OCI-LY7 (cell line): ENCODE results near the gene IL18R1. TPM values are rescaled to one million over a fixed set of nuclear protein-coding genes. Genes with fewer than 3 reads are reported as not detected.

Experiments
- BruUV-seq: library from RNA; stranded (reverse); fragments of 400-500 nt; replicated peaks from 2 replicates; lab custom pipeline; 2021; lab: Mats Ljungman, UMichigan
- CTCF ChIA-PET: fragments of 300-600 bp; sonication (Branson Sonifier 250); formaldehyde crosslinking; loops from one replicate; lab custom pipeline; 2022; ENCODE audit warnings: antibody characterized with exemption; ENCODE audit not compliant: unreplicated experiment; lab: Charles Lee
- POLR2A ChIA-PET: fragments of 300-600 bp; sonication (Branson Sonifier 250); formaldehyde crosslinking; loops from one replicate; lab custom pipeline; 2022; ENCODE audit warnings: antibody characterized with exemption; lab: Charles Lee
- DNase-seq: peaks from one replicate; pipeline ENCODE4 v3.0.0-alpha.2; 2015; ENCODE audit warnings: low spot score
- H2AFZ ChIP-seq: fragments of 200-600 bp; sonication (generic), shearing (Covaris generic); 2 replicates; pipeline ENCODE4 v1.6.1; 2014; ENCODE audit warnings: mild to moderate bottlenecking, antibody characterized with exemption, low read length, moderate library complexity
- H3K27ac ChIP-seq: fragments of 200-600 bp; sonication (generic); 2 replicates; pipeline ENCODE4 v1.5.1; 2014; ENCODE audit warnings: mixed run types, low read depth, mild to moderate bottlenecking, moderate library complexity, low read length, inconsistent platforms; ENCODE audit not compliant: poor library complexity, severe bottlenecking
- H3K36me3 ChIP-seq: fragments of 200-600 bp; sonication (generic); 2 replicates; pipeline ENCODE4 v1.6.1; 2014; ENCODE audit warnings: mild to moderate bottlenecking, antibody characterized with exemption, low read length, moderate library complexity, mixed read lengths; ENCODE audit not compliant: insufficient read depth
- H3K4me1 ChIP-seq: fragments of 200-600 bp; sonication (generic); 2 replicates; pipeline ENCODE4 v1.5.1; 2014; ENCODE audit warnings: mild to moderate bottlenecking, low read length; ENCODE audit not compliant: insufficient read depth, poor library complexity, severe bottlenecking
- H3K4me2 ChIP-seq: fragments of 200-600 bp; sonication (generic); 2 replicates; pipeline ENCODE4 v1.6.1; 2014; ENCODE audit warnings: mild to moderate bottlenecking, low read length
- H3K4me3 ChIP-seq: fragments of 200-600 bp; sonication (generic); 2 replicates; pipeline ENCODE4 v1.5.1; 2014; ENCODE audit warnings: mild to moderate bottlenecking, low read depth, low read length; ENCODE audit not compliant: poor library complexity, severe bottlenecking
- H3K79me2 ChIP-seq: fragments of 200-600 bp; sonication (generic); 2 replicates; pipeline ENCODE4 v1.6.1; 2016; ENCODE audit warnings: low read depth, mild to moderate bottlenecking, low read length, moderate library complexity, mixed read lengths; ENCODE audit not compliant: insufficient read depth
- H3K9me2 ChIP-seq: fragments of 200-600 bp; sonication (generic); 2 replicates; pipeline ENCODE4 v1.6.1; 2016; ENCODE audit warnings: mild to moderate bottlenecking, low read length, mixed read lengths; ENCODE audit not compliant: insufficient read depth
- H3K9me3 ChIP-seq: fragments of 200-600 bp; sonication (generic); 2 replicates; pipeline ENCODE4 v1.6.1; 2014; ENCODE audit warnings: mild to moderate bottlenecking, mixed run types, low read length, mixed read lengths
- H4K20me1 ChIP-seq: fragments of 200-600 bp; sonication (generic); 2 replicates; pipeline ENCODE4 v1.6.1; 2014; ENCODE audit warnings: mild to moderate bottlenecking, antibody characterized with exemption, low read length, moderate library complexity, mixed read lengths; ENCODE audit not compliant: insufficient read depth
- CTCF ChIP-seq: fragments of 200-600 bp; sonication (generic); conservative IDR thresholded peaks from 2 replicates; pipeline ENCODE4 v1.5.1; 2014; ENCODE audit warnings: mild to moderate bottlenecking, antibody characterized with exemption, low read length, moderate library complexity, mixed read lengths
- EZH2phosphoT487 ChIP-seq: fragments of 200-600 bp; sonication (generic); IDR thresholded peaks from 2 replicates; pipeline ENCODE4 v1.6.1; 2018; ENCODE audit warnings: low read depth, borderline replicate concordance, mild to moderate bottlenecking, mixed run types, antibody characterized with exemption, low read length, moderate library complexity, mixed read lengths
- intact Hi-C: fragments of 100-400 bp; cut with micrococcal nuclease; formaldehyde crosslinking; loops from one replicate; pipeline ENCODE4 v1.10.0; 2022; ENCODE audit not compliant: unreplicated experiment
- total RNA-seq, 2 experiments: library from RNA; depleted of rRNA in 1 of 2; stranded (reverse); fragments of >200 nt in 1 of 2; shearing (Covaris generic) in 1 of 2; gene quantifications; 2 replicates each; pipeline ENCODE4 v1.2.3, GENCODE V29; 2014 to 2022

Gene IL18R1
- total RNA-seq, 2 experiments from 2014 or later = not detected

GRCh38 chr2:102310964-102311640 lies 44.5 kb upstream of the IL18R1 start, which contains the start of gene IL1RL1:
TSS of gene IL1RL1 (plus strand) at chr2:102311563. CDS start at chr2:102338265, 26,702 bp downstream.
- H4K20me1 ChIP-seq = no peaks in the 10 kb centered on the region
- no TSS peak for BruUV-seq
- POLR2A ChIA-PET = no interaction called here
- intact Hi-C loops = no loop called here
- H3K9me2 ChIP-seq = no peaks in the 10 kb centered on the region
- no peak within 1 kb of the TSS for H3K4me2 ChIP-seq
- H3K9me3 ChIP-seq = no peaks in the 10 kb centered on the region
- no peak for DNase-seq
- no peak within 1 kb of the TSS for H3K27ac ChIP-seq
- no peak within 1 kb of the TSS for H2AFZ ChIP-seq
- CTCF ChIA-PET = no interaction called here
- TF ChIP-seq CTCF (no peak), EZH2phosphoT487 (no peak)
- no peaks in the 10 kb centered on the region for H3K4me1 ChIP-seq
- H3K79me2 ChIP-seq = no peaks in the 10 kb centered on the region
- no peak within 1 kb of the TSS for H3K4me3 ChIP-seq
- no peaks in the 10 kb centered on the region for H3K36me3 ChIP-seq

- H4K20me1 ChIP-seq = no peaks in the 10 kb centered on the region
- CTCF ChIA-PET = no interaction called here
- POLR2A ChIA-PET = no interaction called here
- no TSS peak for BruUV-seq
- H2AFZ ChIP-seq = no peak overlapping the region
- H3K4me3 ChIP-seq = no peak overlapping the region
- DNase-seq = no peak
- H3K36me3 ChIP-seq = no peaks in the 10 kb centered on the region
- no peaks in the 10 kb centered on the region for H3K79me2 ChIP-seq
- H3K9me3 ChIP-seq = no peaks in the 10 kb centered on the region
- intact Hi-C loops = no loop called here
- H3K4me2 ChIP-seq = no peak overlapping the region
- H3K27ac ChIP-seq = no peak overlapping the region
- no peak for TF ChIP-seq CTCF
- TF ChIP-seq EZH2phosphoT487 = no peak
- no peaks in the 10 kb centered on the region for H3K9me2 ChIP-seq
- no peaks in the 10 kb centered on the region for H3K4me1 ChIP-seq
These were observed 42.6 kb upstream of the IL18R1 start for GRCh38 chr2:102313025-102313424.

- BruUV-seq = no TSS peak
- no peaks in the 10 kb centered on the region for H4K20me1 ChIP-seq
- H2AFZ ChIP-seq = no peak overlapping the region
- H3K4me2 ChIP-seq = no peak overlapping the region
- DNase-seq = no peak
- TF ChIP-seq EZH2phosphoT487 (no peak), CTCF (no peak)
- no peaks in the 10 kb centered on the region for H3K9me2 ChIP-seq
- H3K4me1 ChIP-seq = no peaks in the 10 kb centered on the region
- ChIA-PET CTCF (no interaction called here), POLR2A (no interaction called here)
- H3K27ac ChIP-seq = no peak overlapping the region
- intact Hi-C loops = no loop called here
- no peaks in the 10 kb centered on the region for H3K79me2 ChIP-seq
- no peaks in the 10 kb centered on the region for H3K9me3 ChIP-seq
- H3K4me3 ChIP-seq = no peak overlapping the region
- no peaks in the 10 kb centered on the region for H3K36me3 ChIP-seq
These were observed 42.1 kb upstream of the IL18R1 start for GRCh38 chr2:102313471-102313870.
